ENCODE results near the gene AK8. TPM values are rescaled to one million over a fixed set of nuclear protein-coding genes. Genes with fewer than 3 reads are reported as not detected.
"Not testable (repeated sequence)": the region's sequence is repeated elsewhere in the genome, so short reads cannot be mapped to it uniquely, and the experiment has no call there.

Gene AK8
- total and polyA plus RNA-seq, 2 of the 4 experiments (the other 2 are of a cell fraction): under 0.01 to 0.09 TPM

DNA sequence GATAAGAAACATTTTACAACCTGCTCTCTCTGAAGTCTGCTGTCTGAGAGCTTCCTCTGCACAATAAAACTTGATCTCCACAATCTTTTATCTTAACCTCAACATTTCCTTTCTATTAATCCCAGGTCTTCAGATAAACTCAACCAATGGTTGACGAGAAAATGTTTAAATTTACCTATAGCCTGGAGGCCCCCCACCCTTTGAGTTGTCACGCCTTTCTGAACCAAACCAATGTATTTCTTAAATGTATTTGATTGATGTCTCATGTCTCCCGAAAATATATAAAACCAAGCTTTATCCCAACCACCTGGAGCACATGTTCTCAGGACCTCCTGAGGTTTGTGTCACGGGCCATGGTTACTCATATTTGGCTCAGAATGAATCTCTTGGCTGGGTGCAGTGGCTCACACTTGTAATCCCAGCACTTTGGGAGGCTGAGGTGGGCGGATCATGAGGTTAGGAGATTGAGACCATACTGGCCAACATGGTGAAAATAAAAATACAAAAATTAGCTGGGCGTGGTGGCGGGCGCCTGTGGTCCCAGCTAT, 159.6 kb downstream of the AK8 start:
- POLR2A ChIA-PET (ENCODE audit: unreplicated experiment); H3K9ac ChIP-seq (ENCODE audit: low read depth, low read length); H4K5ac ChIP-seq (ENCODE audit: low read depth, low read length); CTCF ChIA-PET; H4K8ac ChIP-seq (ENCODE audit: low read depth in 2 of 2, low read length in 2 of 2); H3K56ac ChIP-seq (ENCODE audit: extremely low read depth, insufficient read depth, low read length); H3K27ac ChIP-seq (ENCODE audit: insufficient read depth, low read length); H3K23ac ChIP-seq (ENCODE audit: low read depth, low read length); H2BK5ac ChIP-seq (ENCODE audit: low read depth, low read length, poor library complexity, severe bottlenecking); H3K18ac ChIP-seq (ENCODE audit: low read depth, low read length); in situ Hi-C loops (cut with MboI; ENCODE audit: low sequenced_read_pairs); H3K9me1 ChIP-seq (ENCODE audit: insufficient read depth, low read length); H3K4me2 ChIP-seq (ENCODE audit: low read depth, low read length); H3K4me1 ChIP-seq (ENCODE audit: control insufficient read depth, insufficient read depth, low read length); H3K9me3 ChIP-seq (ENCODE audit: control insufficient read depth, insufficient read depth, low read length); H3K4ac ChIP-seq (ENCODE audit: low read depth, low read length); H4K91ac ChIP-seq (ENCODE audit: insufficient read depth, low read depth, low read length); DNase-seq; H3K4me3 ChIP-seq (ENCODE audit: insufficient read depth, low read depth, low read length); H2BK20ac ChIP-seq (ENCODE audit: low read depth, low read length); H3K36me3 ChIP-seq (ENCODE audit: control insufficient read depth, insufficient read depth, low read length); H2BK120ac ChIP-seq (ENCODE audit: low read depth, low read length); H2AK9ac ChIP-seq (replicated peaks; ENCODE audit: low read depth, low read length, poor library complexity); ATAC-seq (ENCODE audit: low read depth); intact Hi-C loops (cut with micrococcal nuclease); dilution Hi-C loops (cut with HindIII; ENCODE audit: low sequenced_read_pairs, unreplicated experiment); H2BK15ac ChIP-seq (ENCODE audit: low read depth, low read length); H3K14ac ChIP-seq (replicated peaks; ENCODE audit: low read depth, low read length); BruUV-seq (replicated peaks); H2AK5ac ChIP-seq (ENCODE audit: low read depth, low read length); H2AFZ ChIP-seq (replicated peaks; ENCODE audit: low read length, poor library complexity); H4K20me1 ChIP-seq (ENCODE audit: insufficient read depth, low read length); H3K79me1 ChIP-seq (ENCODE audit: low read depth in 1 of 2, low read length in 2 of 2): not testable (repeated sequence)
- WGBS, 2 experiments (ENCODE audit: extremely low coverage in 2 of 2, insufficient read length in 1 of 2): 84% methylated on average over 4 of the region's 8 CpGs; no CpG with 5 or more reads in 1 of the 2 experiments
- peaks cover 24% of the 10 kb centered on the region for H3K27me3 ChIP-seq (ENCODE audit: control insufficient read depth, insufficient read depth, low read length)

Measured in IMR-90 (cell line).